ENCODE results near the gene IL21R.
"Not testable (repeated sequence)": the region's sequence is repeated elsewhere in the genome, so short reads cannot be mapped to it uniquely, and the experiment has no call there.

The IL21R gene

DNA sequence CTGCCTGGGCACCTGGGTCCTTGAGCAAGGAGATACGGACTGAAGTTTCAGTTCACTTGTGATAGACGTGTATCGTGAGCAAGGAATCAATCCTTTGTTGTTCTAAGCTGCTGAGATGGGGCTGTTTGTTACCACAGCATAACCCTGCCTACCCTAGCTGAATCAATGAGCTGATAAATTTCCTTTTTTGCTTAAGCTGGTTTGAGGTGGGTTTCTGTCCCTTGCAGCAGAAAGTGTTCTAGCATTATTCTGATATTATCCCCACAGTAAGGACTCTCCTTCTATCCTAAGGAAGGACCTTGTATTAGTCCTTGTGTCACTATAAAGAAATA lies 51.5 kb downstream of the IL21R start:
- in situ Hi-C loops (cut with MboI; ENCODE audit: low pct_unique_long_range_greater_than_20kb, low sequenced_read_pairs, unreplicated experiment), result loop anchor here (10.0 to 25.0 kb wide), 2 partner anchors 279 to 1616 kb away; no protein-coding TSS in a partner anchor
- TF ChIP-seq, protein P1, sequence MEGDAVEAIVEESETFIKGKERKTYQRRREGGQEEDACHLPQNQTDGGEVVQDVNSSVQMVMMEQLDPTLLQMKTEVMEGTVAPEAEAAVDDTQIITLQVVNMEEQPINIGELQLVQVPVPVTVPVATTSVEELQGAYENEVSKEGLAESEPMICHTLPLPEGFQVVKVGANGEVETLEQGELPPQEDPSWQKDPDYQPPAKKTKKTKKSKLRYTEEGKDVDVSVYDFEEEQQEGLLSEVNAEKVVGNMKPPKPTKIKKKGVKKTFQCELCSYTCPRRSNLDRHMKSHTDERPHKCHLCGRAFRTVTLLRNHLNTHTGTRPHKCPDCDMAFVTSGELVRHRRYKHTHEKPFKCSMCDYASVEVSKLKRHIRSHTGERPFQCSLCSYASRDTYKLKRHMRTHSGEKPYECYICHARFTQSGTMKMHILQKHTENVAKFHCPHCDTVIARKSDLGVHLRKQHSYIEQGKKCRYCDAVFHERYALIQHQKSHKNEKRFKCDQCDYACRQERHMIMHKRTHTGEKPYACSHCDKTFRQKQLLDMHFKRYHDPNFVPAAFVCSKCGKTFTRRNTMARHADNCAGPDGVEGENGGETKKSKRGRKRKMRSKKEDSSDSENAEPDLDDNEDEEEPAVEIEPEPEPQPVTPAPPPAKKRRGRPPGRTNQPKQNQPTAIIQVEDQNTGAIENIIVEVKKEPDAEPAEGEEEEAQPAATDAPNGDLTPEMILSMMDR (IDR thresholded peaks at IDR 0.05; ENCODE audit: extremely low read depth, insufficient read depth, missing control alignments), result no peak
- DNase-seq (ENCODE audit: low spot score), result no peak

DNA sequence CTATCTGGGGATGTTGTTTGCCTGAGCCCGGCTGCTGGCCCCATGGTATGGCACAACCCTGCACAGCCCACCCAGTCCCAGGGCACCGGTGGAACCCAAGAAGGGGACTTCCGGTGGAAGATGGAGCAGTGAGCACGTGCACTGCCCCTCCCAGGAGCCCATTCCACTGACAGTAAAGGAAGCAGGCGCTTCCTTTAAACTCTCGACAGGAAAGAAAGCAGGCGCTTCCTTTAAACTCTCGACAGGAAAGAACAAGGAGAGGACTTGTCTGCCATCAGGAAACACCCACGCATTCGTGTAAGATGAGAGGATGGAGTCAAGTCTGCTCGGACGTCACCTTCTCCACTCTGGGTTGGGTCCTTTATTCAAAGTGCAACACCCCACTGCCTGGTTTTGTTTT lies 53.7 kb downstream of the IL21R start:
- DNase-seq (ENCODE audit: low spot score), result no peak
- TF ChIP-seq, protein P1 (IDR thresholded peaks at IDR 0.05; ENCODE audit: extremely low read depth, insufficient read depth, missing control alignments), result no peak
- in situ Hi-C loops (cut with MboI; ENCODE audit: low pct_unique_long_range_greater_than_20kb, low sequenced_read_pairs, unreplicated experiment), result loop anchor here (10.0 to 25.0 kb wide), 2 partner anchors 281 to 1618 kb away; no protein-coding TSS in a partner anchor

DNA sequence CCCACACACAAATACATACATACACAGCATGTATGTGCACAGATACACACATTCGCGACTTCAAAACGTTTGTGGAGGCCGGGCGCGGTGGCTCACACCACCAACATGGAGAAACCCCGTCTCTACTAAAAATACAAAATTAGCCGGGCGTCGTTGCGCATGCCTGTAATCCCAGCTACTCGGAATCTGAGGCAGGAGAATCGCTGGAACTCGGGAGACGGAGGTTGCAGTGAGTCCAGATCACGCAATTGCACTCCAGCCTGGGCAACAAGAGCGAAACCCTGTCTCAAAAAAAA lies 55.6 kb downstream of the IL21R start:
- DNase-seq (ENCODE audit: low spot score), result not testable (repeated sequence)
- in situ Hi-C loops (cut with MboI; ENCODE audit: low pct_unique_long_range_greater_than_20kb, low sequenced_read_pairs, unreplicated experiment), result loop anchor here (10.0 to 25.0 kb wide), 2 partner anchors 283 to 1620 kb away; no protein-coding TSS in a partner anchor

DNA sequence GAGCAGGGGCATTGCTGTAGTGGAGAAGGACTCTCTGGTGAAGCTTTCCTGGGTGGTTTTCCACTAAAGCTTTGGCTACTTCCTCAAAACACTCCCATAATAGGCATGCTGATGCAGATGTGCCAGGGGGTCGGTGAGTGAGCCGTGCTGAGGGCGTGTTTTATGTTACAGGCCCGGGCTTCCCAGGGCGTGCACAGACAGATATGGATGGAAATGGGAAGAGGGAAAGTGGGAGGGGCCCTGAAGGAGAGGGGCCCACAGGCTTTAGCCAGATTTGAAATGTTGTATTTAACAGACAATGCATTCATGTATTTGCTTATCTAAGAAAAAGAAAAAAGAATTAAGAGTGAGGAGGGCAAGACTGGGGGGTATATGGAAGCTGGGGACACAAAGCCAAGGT lies 56.3 kb downstream of the IL21R start:
- DNase-seq (ENCODE audit: low spot score), result no peak
- TF ChIP-seq, protein P1 (IDR thresholded peaks at IDR 0.05; ENCODE audit: extremely low read depth, insufficient read depth, missing control alignments), result no peak
- in situ Hi-C loops (cut with MboI; ENCODE audit: low pct_unique_long_range_greater_than_20kb, low sequenced_read_pairs, unreplicated experiment), result loop anchor here (10.0 to 25.0 kb wide), 2 partner anchors 283 to 1621 kb away; no protein-coding TSS in a partner anchor

- DNase-seq (ENCODE audit: low spot score), result no peak
- TF ChIP-seq, protein P1 (IDR thresholded peaks at IDR 0.05; ENCODE audit: extremely low read depth, insufficient read depth, missing control alignments), result no peak
- in situ Hi-C loops (cut with MboI; ENCODE audit: low pct_unique_long_range_greater_than_20kb, low sequenced_read_pairs, unreplicated experiment), result loop anchor here (10.0 to 25.0 kb wide), 2 partner anchors 284 to 1622 kb away; no protein-coding TSS in a partner anchor
Observed at GRCh38 chr16:27458987-27459688, 57.2 kb downstream of the IL21R start.

- TF ChIP-seq, protein P1 (IDR thresholded peaks at IDR 0.05; ENCODE audit: extremely low read depth, insufficient read depth, missing control alignments), result no peak
- in situ Hi-C loops (cut with MboI; ENCODE audit: low pct_unique_long_range_greater_than_20kb, low sequenced_read_pairs, unreplicated experiment), result loop anchor here (25.0 kb wide), 1 partner anchor 1623 kb away; no protein-coding TSS in a partner anchor
- DNase-seq (ENCODE audit: low spot score), result no peak
Observed at GRCh38 chr16:27460213-27460612, 58.2 kb downstream of the IL21R start.

GRCh38 chr16:27460663-27461482 lies 58.9 kb downstream of the IL21R start:
- in situ Hi-C loops (cut with MboI; ENCODE audit: low pct_unique_long_range_greater_than_20kb, low sequenced_read_pairs, unreplicated experiment), result loop anchor here (25.0 kb wide), 1 partner anchor 1624 kb away; no protein-coding TSS in a partner anchor
- TF ChIP-seq, protein P1 (IDR thresholded peaks at IDR 0.05; ENCODE audit: extremely low read depth, insufficient read depth, missing control alignments), result no peak

More at GRCh38 chr16:27460663-27461482, 58.9 kb downstream of the IL21R start:
- DNase-seq (ENCODE audit: low spot score), result no peak

All from GM13977 (cell line).